HepG2 (cell line): ENCODE results near the gene SLC6A8. TPM values are rescaled to one million over a fixed set of nuclear protein-coding genes. Genes with fewer than 3 reads are reported as not detected.
A peak's percentile ranks its signal among the peaks of the same experiment; 100 is the strongest.

Source experiments
- FLYWCH1 ChIP-seq: sonication (generic); formaldehyde crosslinking; IDR thresholded peaks from 2 replicates; pipeline ENCODE4 v1.8.1; 2023; ENCODE audit warnings: mild to moderate bottlenecking, missing genetic modification reagents
- HDAC6 ChIP-seq: fragments of 200-600 bp; sonication (generic); IDR thresholded peaks from 2 replicates; pipeline ENCODE4 v1.7.0; 2017; ENCODE audit warnings: mild to moderate bottlenecking, antibody characterized with exemption, low read length, low read depth
- HNRNPL ChIP-seq: fragments of 200-400 bp; formaldehyde crosslinking; IDR thresholded peaks from 2 replicates; pipeline ENCODE4 v1.6.1; 2017; ENCODE audit warnings: mild to moderate bottlenecking, low read depth, low read length
- TBX3 ChIP-seq: fragments of 450-650 bp; IDR thresholded peaks from 2 replicates; pipeline ENCODE4 v1.6.1; 2017; ENCODE audit warnings: antibody characterized with exemption, mild to moderate bottlenecking, inconsistent platforms, borderline replicate concordance
- ZBTB2 ChIP-seq: sonication (generic); formaldehyde crosslinking; IDR thresholded peaks from 2 replicates; pipeline ENCODE4 v1.8.0; 2022; ENCODE audit warnings: low read depth, missing genetic modification reagents
- ZNF326 ChIP-seq: sonication (generic); formaldehyde crosslinking; IDR thresholded peaks from 2 replicates; pipeline ENCODE4 v1.4.0; 2020; ENCODE audit warnings: missing genetic modification reagents, borderline replicate concordance
- ZNF788 ChIP-seq: sonication (generic); formaldehyde crosslinking; IDR thresholded peaks from 2 replicates; pipeline ENCODE4 v1.5.0; 2020; ENCODE audit warnings: mild to moderate bottlenecking, missing genetic modification reagents, borderline replicate concordance
- polyA plus RNA-seq, 8 experiments: library from polyadenylated mRNA; depleted of rRNA in 3 of 8; stranded (reverse) in 7 of 8; unstranded in 1 of 8; fragments of >200 nt; fragmentation: Illumina TruSeq in 4 of 8; extraction: Trizol in 4 of 8; gene quantifications; 2 replicates each; pipeline versions ENCODE4 v1.2.1 to v1.2.3, GENCODE V29; 2011 to 2016; ENCODE audit warnings: low read depth in 4 of 8, missing spikeins in 1 of 8, mixed read lengths in 1 of 8; ENCODE audit not compliant: insufficient read depth in 1 of 8
- total RNA-seq, 5 experiments: library from RNA; depleted of rRNA; stranded (reverse); fragments of >200 nt; fragmentation: Illumina TruSeq; extraction: Trizol; gene quantifications; 2 replicates each; pipeline ENCODE4 v1.2.3, GENCODE V29; 2016; ENCODE audit warnings: low read depth in 1 of 5
- TF ChIP-seq, protein P1 (sequence below): fragments of 450-650 bp; IDR thresholded peaks from 2 replicates; pipeline ENCODE4 v1.6.1; 2017; ENCODE audit warnings: mild to moderate bottlenecking

The SLC6A8 gene
- total and polyA plus RNA-seq, 2 of the 13 experiments (the other 11 are each of a cell fraction or from before 2014, with no cell fraction given), result 13.9 to 176 TPM

DNA sequence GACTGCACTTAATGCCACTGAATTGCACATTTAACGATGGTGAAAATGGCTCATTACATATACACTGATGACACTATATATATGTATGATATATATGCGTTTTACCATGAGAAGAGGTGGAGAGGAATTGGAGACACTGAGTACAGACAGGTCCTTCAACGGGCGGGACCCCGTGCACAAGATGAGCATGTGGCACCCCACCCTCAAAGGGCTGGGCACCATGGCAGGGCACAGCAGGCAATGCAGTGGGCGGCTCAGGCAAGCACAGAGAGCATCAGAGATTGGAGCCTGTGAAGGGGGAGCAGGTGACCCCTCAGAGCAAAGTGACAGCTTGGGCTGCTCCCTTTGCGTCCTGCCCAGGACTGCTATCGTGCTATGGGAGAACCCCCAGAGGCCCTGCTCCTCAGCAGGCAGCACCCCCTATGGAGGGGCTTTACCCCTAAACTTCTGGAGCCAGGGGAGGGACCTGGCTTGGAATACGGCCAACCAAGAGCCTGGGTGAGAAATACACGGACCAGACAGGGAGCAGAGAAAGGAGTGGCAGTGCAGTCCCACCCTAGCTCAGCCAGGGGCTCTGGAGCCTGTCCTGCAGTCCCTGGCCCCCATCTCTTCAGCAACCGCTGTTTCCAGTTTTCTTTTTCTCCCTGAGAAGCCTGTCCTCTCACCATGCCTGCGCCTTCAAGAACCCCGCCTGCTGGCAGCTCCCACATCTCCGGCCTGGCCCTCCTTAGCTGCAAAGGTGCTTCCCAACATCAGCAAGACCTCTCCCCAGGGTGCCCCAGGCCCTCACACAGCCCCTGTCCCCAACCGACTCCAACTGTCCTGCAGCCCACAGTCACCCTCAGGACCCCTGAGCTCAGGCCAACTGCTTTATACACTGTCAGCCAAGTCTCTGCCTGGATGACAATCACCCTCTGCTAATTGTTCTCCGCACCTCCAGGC, 10.5 kb downstream of the SLC6A8 start (continued):
- TF ChIP-seq, protein P1, sequence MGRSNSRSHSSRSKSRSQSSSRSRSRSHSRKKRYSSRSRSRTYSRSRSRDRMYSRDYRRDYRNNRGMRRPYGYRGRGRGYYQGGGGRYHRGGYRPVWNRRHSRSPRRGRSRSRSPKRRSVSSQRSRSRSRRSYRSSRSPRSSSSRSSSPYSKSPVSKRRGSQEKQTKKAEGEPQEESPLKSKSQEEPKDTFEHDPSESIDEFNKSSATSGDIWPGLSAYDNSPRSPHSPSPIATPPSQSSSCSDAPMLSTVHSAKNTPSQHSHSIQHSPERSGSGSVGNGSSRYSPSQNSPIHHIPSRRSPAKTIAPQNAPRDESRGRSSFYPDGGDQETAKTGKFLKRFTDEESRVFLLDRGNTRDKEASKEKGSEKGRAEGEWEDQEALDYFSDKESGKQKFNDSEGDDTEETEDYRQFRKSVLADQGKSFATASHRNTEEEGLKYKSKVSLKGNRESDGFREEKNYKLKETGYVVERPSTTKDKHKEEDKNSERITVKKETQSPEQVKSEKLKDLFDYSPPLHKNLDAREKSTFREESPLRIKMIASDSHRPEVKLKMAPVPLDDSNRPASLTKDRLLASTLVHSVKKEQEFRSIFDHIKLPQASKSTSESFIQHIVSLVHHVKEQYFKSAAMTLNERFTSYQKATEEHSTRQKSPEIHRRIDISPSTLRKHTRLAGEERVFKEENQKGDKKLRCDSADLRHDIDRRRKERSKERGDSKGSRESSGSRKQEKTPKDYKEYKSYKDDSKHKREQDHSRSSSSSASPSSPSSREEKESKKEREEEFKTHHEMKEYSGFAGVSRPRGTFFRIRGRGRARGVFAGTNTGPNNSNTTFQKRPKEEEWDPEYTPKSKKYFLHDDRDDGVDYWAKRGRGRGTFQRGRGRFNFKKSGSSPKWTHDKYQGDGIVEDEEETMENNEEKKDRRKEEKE, result no peak
- TF ChIP-seq TBX3, result no peak
- peak; percentile 57; the same call in 1 of the 2 replicates for TF ChIP-seq ZNF326 (CRISPR knock-in tag)
- TF ChIP-seq HDAC6, result no peak
- TF ChIP-seq ZNF788 (CRISPR knock-in tag), result no peak
- TF ChIP-seq ZBTB2 (CRISPR knock-in tag), result no peak
- 0 out of 2 replicates have a peak, but pooled peaks have one; percentile 52 for TF ChIP-seq HNRNPL
- no peak for TF ChIP-seq FLYWCH1
